GM12864 (cell line): Measurements from ENCODE around the gene RIPPLY1.

Experiments used
- DNase-seq: peaks from one replicate; pipeline ENCODE4 v3.0.0-alpha.2; 2011; ENCODE audit warnings: low read depth
- H3K4me3 ChIP-seq: 2 replicates; pipeline ENCODE4 v1.5.1; 2011; ENCODE audit warnings: mild to moderate bottlenecking, low read depth, low read length, control low read depth
- CTCF ChIP-seq: IDR thresholded peaks from 2 replicates; pipeline ENCODE4 v1.5.1; 2011; ENCODE audit warnings: low read depth, mild to moderate bottlenecking, moderate library complexity, low read length, control low read depth, inconsistent platforms; ENCODE audit errors: missing control alignments

Gene RIPPLY1

GRCh38 chrX:106917830-106918500 is 14.8 kb upstream of the RIPPLY1 start:
- DNase-seq: no peak
- no peak overlapping the region for H3K4me3 ChIP-seq
- no peak for TF ChIP-seq CTCF

DNA sequence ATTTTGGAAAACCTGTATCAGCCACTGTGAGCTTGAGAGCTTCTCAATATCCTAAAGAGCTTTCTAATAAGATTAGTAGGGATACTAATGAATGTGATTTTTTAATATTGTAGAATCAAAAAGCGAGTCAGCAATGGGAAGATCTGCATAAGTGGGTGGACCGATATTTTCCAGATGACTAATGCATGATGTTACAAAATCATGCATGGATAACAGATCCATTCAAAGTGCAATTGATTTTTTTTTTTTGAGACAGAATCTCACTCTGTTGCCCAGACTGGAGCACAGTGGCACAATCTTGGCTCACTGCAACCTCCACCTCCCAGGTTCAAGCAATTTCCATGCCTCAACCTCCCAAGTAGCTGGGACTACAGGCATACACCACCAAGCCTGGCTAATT is 9.7 kb upstream of the RIPPLY1 start:
- no peak for TF ChIP-seq CTCF
- no peak for DNase-seq
- no peak overlapping the region for H3K4me3 ChIP-seq

DNA sequence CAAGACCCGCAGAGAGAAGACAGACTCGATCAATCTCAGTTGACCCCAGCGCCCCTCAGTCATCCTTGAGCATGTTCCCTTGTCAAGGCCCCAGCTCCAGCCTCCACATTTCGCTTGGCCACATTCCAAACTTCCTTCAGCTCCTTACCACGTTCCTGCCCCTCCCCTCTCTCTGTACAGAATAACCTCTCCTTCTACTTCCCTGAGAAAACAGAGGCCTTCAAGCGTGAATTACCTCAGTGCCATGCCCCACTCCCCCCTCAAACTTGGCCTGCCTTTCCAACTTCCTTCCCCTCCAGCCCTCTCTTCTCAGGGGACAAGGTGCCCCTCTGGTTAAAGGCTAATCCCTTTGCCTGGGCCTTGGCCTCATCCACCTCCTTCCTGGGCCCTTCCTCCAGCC is 3.2 kb upstream of the RIPPLY1 start:
- no peak for TF ChIP-seq CTCF
- DNase-seq: no peak
- H3K4me3 ChIP-seq: no peak overlapping the region

- TF ChIP-seq CTCF: no peak
- DNase-seq: no peak
- H3K4me3 ChIP-seq: no peak overlapping the region
Observed at GRCh38 chrX:106905064-106905708, 2.0 kb upstream of the RIPPLY1 start.

DNA sequence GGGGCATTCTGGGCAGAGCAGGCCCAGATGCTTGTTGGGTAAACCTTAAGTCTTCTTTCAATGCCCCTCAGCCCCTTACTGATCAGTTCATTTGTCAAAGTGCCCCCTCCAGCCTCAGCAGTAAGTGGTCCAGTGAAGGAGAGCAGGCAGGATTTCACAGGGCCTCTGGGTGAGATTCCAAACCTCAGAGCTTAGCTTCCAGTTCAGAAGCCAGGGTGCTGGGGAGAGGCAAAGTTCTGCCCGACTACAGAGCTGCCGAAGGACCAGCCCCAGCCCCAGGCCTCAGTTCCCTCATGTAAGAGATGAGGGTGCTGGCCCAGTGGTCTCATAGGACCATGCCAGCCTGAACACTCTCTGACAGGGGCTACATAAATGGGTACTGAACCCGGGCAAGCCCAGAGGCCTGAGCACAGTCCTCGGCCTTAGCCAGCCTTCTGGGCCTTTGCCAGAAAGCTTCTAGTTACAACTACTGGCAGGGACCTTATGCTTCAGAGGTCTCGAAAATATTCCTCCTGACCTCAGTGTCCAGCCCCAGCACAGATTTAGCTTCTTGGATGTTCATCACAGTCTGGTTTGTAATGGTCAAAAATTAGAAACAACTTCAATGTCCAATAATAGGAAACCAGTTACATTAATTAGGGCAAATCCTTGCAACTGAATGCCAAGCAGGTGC is 851 bp upstream of the RIPPLY1 start:
- DNase-seq: no peak
- H3K4me3 ChIP-seq: no peak overlapping the region

GRCh38 chrX:106902684-106903083 is 457 bp downstream of the RIPPLY1 start:
- no peak for DNase-seq
- no peak for TF ChIP-seq CTCF
- no peak overlapping the region for H3K4me3 ChIP-seq

More for the DNA sequence above, 851 bp upstream of the RIPPLY1 start:
- no peak for TF ChIP-seq CTCF
